Upper lobe of left lung (tissue), 6 donors: ENCODE measurements around the gene RPL5. TPM values are rescaled to one million over a fixed set of nuclear protein-coding genes. Genes with fewer than 3 reads are reported as not detected.

Experiments used
- ATAC-seq, 2 donors: fragments of 200-7000 bp; cut with Tn5 transposase; one replicate each; pipeline ENCODE4 v1.9.1; 2022; ENCODE audit warnings: mild to moderate bottlenecking in 2 of 2, moderate library complexity in 2 of 2; ENCODE audit not compliant: low FRiP score in 2 of 2
- DNase-seq, 2 donors: peaks; one replicate each; pipeline ENCODE4 v3.0.0-alpha.2; 2019 to 2020
- H3K27ac ChIP-seq, 4 donors: fragments of 200-600 bp; sonication (generic); one replicate each; pipeline ENCODE4 v1.5.1; 2016 to 2019
- H3K27me3 ChIP-seq, 4 donors: fragments of 200-600 bp; sonication (generic); one replicate each; pipeline ENCODE4 v1.5.1; 2017 to 2019
- H3K36me3 ChIP-seq, 4 donors: fragments of 200-600 bp; sonication (generic); one replicate each; pipeline ENCODE4 v1.5.1; 2016 to 2019
- H3K4me1 ChIP-seq, 4 donors: fragments of 200-600 bp; sonication (generic); one replicate each; pipeline ENCODE4 v1.5.1; 2018 to 2019
- H3K4me3 ChIP-seq, 4 donors: fragments of 200-600 bp; sonication (generic); one replicate each; pipeline ENCODE4 v1.5.1; 2017 to 2019; ENCODE audit warnings: mild to moderate bottlenecking in 2 of 4, moderate library complexity in 1 of 4
- H3K9me3 ChIP-seq, 4 donors: fragments of 200-600 bp; sonication (generic); one replicate each; pipeline ENCODE4 v1.5.1; 2018 to 2019
- CTCF ChIP-seq, 6 experiments: fragments of 450-650 bp in 4 of 6; fragments of 200-600 bp in 2 of 6; sonication (generic) in 2 of 6; IDR thresholded peaks; one replicate each; pipeline ENCODE4 v1.5.1; 2016 to 2019; ENCODE audit warnings: antibody characterized with exemption in 6 of 6
- EP300 ChIP-seq, 4 donors: sonication (generic); formaldehyde crosslinking; IDR thresholded peaks; one replicate each; pipeline ENCODE4 v1.5.1; 2017; ENCODE audit warnings: antibody characterized with exemption in 4 of 4, control low read depth in 2 of 4
- POLR2A ChIP-seq, 4 donors: fragments of 450-650 bp; IDR thresholded peaks; one replicate each; pipeline ENCODE4 v1.5.1; 2016 to 2017; ENCODE audit warnings: antibody characterized with exemption in 4 of 4, mild to moderate bottlenecking in 2 of 4
- POLR2AphosphoS5 ChIP-seq, 2 donors: sonication (generic); formaldehyde crosslinking; IDR thresholded peaks; one replicate each; pipeline ENCODE4 v1.5.1; 2017; ENCODE audit warnings: antibody characterized with exemption in 2 of 2
- WGBS, 2 donors: methylation state at CpG; one replicate each; pipeline ENCODE4 v1.1.5; 2017 to 2018; 5-methylcytosine and 5-hydroxymethylcytosine counted together
- total RNA-seq, 6 donors: library from RNA; depleted of rRNA in 4 of 6; stranded (reverse); fragments of >200 nt in 4 of 6; gene quantifications; one replicate each; pipeline versions ENCODE4 v1.1.0 to v1.2.1, GENCODE V29; 2016 to 2021
- donor health status: DM: no; HTN: no; CAD: no; lungs with moderate emphysema.
- donor health status: DM: no; HTN: yes; CAD: no; lungs with severe emphysema.

RPL5 gene
- total RNA-seq, 6 donors from 2014 or later = 716 to 1,207 (median 813) TPM

GRCh38 chr1:92817986-92818764, 13.7 kb upstream of the RPL5 start:
- H3K4me1 ChIP-seq = peaks cover 0 to 17% (median 0%) of the 10 kb centered on the region in 4 donors
- H3K27me3 ChIP-seq = no peaks in the 10 kb centered on the region
- DNase-seq (no peak), ATAC-seq (peak; percentile 63 to 74)
- H3K9me3 ChIP-seq = no peaks in the 10 kb centered on the region
- H3K27ac ChIP-seq = no peak overlapping the region
- no peaks in the 10 kb centered on the region for H3K36me3 ChIP-seq
- H3K4me3 ChIP-seq = no peak overlapping the region
- TF ChIP-seq POLR2A (IDR thresholded peaks at IDR 0.05) = no peak
- TF ChIP-seq POLR2AphosphoS5 (IDR thresholded peaks at IDR 0.05) = no peak
- TF ChIP-seq EP300 (IDR thresholded peaks at IDR 0.05) = no peak
- TF ChIP-seq CTCF (IDR thresholded peaks at IDR 0.05) = peak; percentile 49 to 78 (median 70)
- 88 to 97% methylated on average over 3 of the region's 3 CpGs for WGBS, 2 donors

- H3K4me3 ChIP-seq = no peak overlapping the region
- H3K27ac ChIP-seq = no peak overlapping the region
- WGBS, 2 donors = 76 to 79% methylated on average over 3 of the region's 3 CpGs
- TF ChIP-seq CTCF (IDR thresholded peaks at IDR 0.05) (no peak), POLR2A (IDR thresholded peaks at IDR 0.05) (no peak), EP300 (IDR thresholded peaks at IDR 0.05) (no peak), POLR2AphosphoS5 (IDR thresholded peaks at IDR 0.05) (no peak)
- peaks cover 0 to 17% (median 0%) of the 10 kb centered on the region in 4 donors for H3K4me1 ChIP-seq
- no peaks in the 10 kb centered on the region for H3K9me3 ChIP-seq
- ATAC-seq = no peak
- H3K27me3 ChIP-seq = no peaks in the 10 kb centered on the region
- no peaks in the 10 kb centered on the region for H3K36me3 ChIP-seq
- no peak for DNase-seq
Measured at GRCh38 chr1:92820024-92820423, 11.8 kb upstream of the RPL5 start.

GRCh38 chr1:92820551-92820950, 11.3 kb upstream of the RPL5 start:
- WGBS, 2 donors = 58 to 75% methylated on average over 3 of the region's 3 CpGs
- Histone ChIP-seq H3K36me3 (no peaks in the 10 kb centered on the region), H3K9me3 (no peaks in the 10 kb centered on the region), H3K4me1 (peaks cover 0 to 17% (median 0%) of the 10 kb centered on the region in 4 donors), H3K4me3 (no peak overlapping the region), H3K27ac (no peak overlapping the region), H3K27me3 (no peaks in the 10 kb centered on the region)
- DNase-seq (no peak), ATAC-seq (no peak)
- TF ChIP-seq POLR2AphosphoS5 (IDR thresholded peaks at IDR 0.05) = no peak

GRCh38 chr1:92822879-92823278, 9.0 kb upstream of the RPL5 start:
- ATAC-seq (no peak), DNase-seq (no peak)
- TF ChIP-seq POLR2AphosphoS5 (IDR thresholded peaks at IDR 0.05) (no peak), EP300 (IDR thresholded peaks at IDR 0.05) (no peak), CTCF (IDR thresholded peaks at IDR 0.05) (no peak), POLR2A (IDR thresholded peaks at IDR 0.05) (no peak)
- no peak overlapping the region for H3K4me3 ChIP-seq
- H3K9me3 ChIP-seq = no peaks in the 10 kb centered on the region
- WGBS, 2 donors = 79% methylated on average over 3 of the region's 3 CpGs
- no peak overlapping the region for H3K27ac ChIP-seq
- H3K4me1 ChIP-seq = peaks cover 0 to 4% (median 0%) of the 10 kb centered on the region in 4 donors
- no peaks in the 10 kb centered on the region for H3K27me3 ChIP-seq
- no peaks in the 10 kb centered on the region for H3K36me3 ChIP-seq

GRCh38 chr1:92826792-92827191, 5.0 kb upstream of the RPL5 start:
- WGBS, 2 donors = 87% methylated on average over 6 of the region's 6 CpGs; no CpG with 5 or more reads in 1 of the 2 donors
- ATAC-seq = no peak
- H3K4me3 ChIP-seq = no peak overlapping the region
- no peaks in the 10 kb centered on the region for H3K9me3 ChIP-seq
- H3K36me3 ChIP-seq = no peaks in the 10 kb centered on the region
- no peak for DNase-seq
- peaks cover 0 to 6% (median 3%) of the 10 kb centered on the region in 4 donors for H3K4me1 ChIP-seq
- no peak overlapping the region for H3K27ac ChIP-seq
- H3K27me3 ChIP-seq = no peaks in the 10 kb centered on the region
- TF ChIP-seq EP300 (IDR thresholded peaks at IDR 0.05) (no peak), POLR2A (IDR thresholded peaks at IDR 0.05) (no peak), POLR2AphosphoS5 (IDR thresholded peaks at IDR 0.05) (no peak), CTCF (IDR thresholded peaks at IDR 0.05) (no peak)
